ENCODE results near the gene KLHL15.

KLHL15 gene

DNA sequence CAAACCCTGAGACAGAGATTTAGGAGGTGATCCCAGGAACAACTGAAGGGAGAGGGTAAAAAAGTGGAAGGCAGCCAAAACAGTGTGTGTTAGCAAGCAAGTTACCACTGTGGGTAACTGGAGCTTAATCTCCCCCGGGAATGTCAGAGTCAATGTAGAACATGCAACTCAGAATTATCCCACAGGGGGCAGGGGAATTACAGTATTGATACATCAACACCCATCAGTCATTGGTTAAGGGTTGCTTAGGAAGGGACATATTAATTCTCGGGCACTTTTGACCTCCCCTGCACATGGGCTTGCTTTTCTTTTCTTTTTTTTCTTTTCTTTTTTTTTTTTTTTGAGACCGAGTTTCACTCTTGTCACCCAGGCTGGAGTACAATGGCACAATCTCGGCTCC, 89.9 kb downstream of the KLHL15 start:
- Mint-ChIP-seq H3K36me3 (no peaks in the 10 kb centered on the region), H3K27me3 (no peaks in the 10 kb centered on the region), H3K9me3 (no peaks in the 10 kb centered on the region), H3K4me1 (peaks cover 7% of the 10 kb centered on the region), H3K4me3 (no peak overlapping the region), H3K27ac (no peak overlapping the region)

DNA sequence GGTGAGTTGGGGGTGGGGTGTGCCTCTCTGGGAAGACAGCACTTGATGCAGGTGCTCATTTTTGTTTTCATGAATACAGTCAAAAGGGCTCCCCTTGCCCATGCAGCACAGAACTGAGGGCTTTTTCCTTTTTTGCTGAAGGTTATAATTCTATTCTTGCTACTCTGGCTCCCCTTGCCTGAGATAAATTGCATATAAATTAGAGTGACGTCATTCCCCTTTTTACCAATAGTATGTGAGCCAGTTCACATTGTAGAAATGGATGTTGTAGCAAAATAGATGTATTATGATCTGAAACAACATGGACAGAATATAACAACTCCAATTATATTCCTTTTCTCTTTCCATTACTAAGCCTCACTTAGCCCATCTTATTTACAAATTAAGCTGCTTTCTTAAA, 90.8 kb downstream of the KLHL15 start:
- H3K4me3 Mint-ChIP-seq = no peak overlapping the region
- H3K27ac Mint-ChIP-seq = no peak overlapping the region
- peaks cover 14% of the 10 kb centered on the region for H3K4me1 Mint-ChIP-seq
- H3K27me3 Mint-ChIP-seq = no peaks in the 10 kb centered on the region
- H3K9me3 Mint-ChIP-seq = no peaks in the 10 kb centered on the region
- H3K36me3 Mint-ChIP-seq = no peaks in the 10 kb centered on the region

DNA sequence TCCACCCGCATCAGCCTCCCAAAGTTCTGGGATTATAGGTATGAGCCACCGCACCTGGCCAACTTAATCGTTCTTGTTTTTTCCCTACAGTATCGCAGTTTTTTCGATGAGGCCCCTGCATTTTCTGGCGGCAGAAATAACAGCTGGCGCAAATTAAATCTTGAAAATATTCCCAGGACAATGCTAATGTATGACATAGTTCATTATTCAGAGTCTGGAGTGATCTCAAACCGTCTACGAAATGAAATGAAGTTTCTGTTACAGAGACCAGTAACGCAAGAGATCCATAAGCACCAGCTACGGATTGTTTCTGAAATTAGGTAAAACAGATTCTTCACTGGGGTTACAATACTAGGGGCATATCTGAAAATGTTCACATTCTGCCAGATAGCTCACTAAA, 91.9 kb downstream of the KLHL15 start:
- no peak overlapping the region for H3K27ac Mint-ChIP-seq
- H3K9me3 Mint-ChIP-seq = no peaks in the 10 kb centered on the region
- peaks cover 18% of the 10 kb centered on the region for H3K4me1 Mint-ChIP-seq
- H3K27me3 Mint-ChIP-seq = no peaks in the 10 kb centered on the region
- no peaks in the 10 kb centered on the region for H3K36me3 Mint-ChIP-seq
- no peak overlapping the region for H3K4me3 Mint-ChIP-seq
